HS-5 (cell line): ENCODE data around the gene PAGR1.
"Not testable (repeated sequence)": the region's sequence is repeated elsewhere in the genome, so short reads cannot be mapped to it uniquely, and the experiment has no call there.

Experiments used
- DNase-seq: peaks from one replicate; pipeline ENCODE4 v3.0.0-alpha.2; 2012; ENCODE audit warnings: low read depth

PAGR1 gene

GRCh38 chr16:29868396-29869009, 52.6 kb downstream of the PAGR1 start:
- no peak for DNase-seq

DNA sequence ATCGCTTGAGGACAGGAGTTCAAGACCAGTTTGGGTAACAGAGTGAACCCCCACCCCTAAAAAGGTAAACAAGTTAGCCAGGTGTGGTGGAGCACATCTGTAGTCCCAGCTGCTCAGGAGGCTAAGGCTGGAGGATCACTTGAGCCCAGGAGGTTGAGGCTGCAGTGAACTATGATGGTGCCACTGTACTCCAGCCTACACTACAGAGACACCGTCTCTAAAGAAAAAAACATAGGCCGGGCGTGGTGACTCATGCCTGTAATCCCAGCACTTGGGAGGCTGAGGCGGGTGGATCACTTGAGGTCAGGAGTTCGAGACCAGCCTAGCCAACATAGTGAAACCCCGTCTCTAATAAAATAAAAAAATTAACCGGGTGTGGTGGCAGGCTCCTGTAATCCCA, 53.1 kb downstream of the PAGR1 start:
- DNase-seq: not testable (repeated sequence)
